ENCODE results near the gene IPCEF1. TPM values are rescaled to one million over a fixed set of nuclear protein-coding genes. Genes with fewer than 3 reads are reported as not detected.

The IPCEF1 gene
- total RNA-seq, 2 donors from 2014 or later: 3.0 to 5.7 TPM

- Histone ChIP-seq H3K27me3 (no peaks in the 10 kb centered on the region), H3K27ac (no peak overlapping the region), H3K4me3 (no peak overlapping the region), H3K4me1 (no peaks in the 10 kb centered on the region), H3K9me3 (no peaks in the 10 kb centered on the region), H3K36me3 (replicated peaks in 1 of 2; ENCODE audit: insufficient read depth in 1 of 2, low read depth in 2 of 2) (no peaks in the 10 kb centered on the region)
- TF ChIP-seq CTCF (IDR thresholded peaks at IDR 0.05): no peak
- TF ChIP-seq POLR2A (IDR thresholded peaks at IDR 0.05): no peak
- WGBS, 2 donors: 53 to 89% methylated on average over 1 of the region's 1 CpG
- intact Hi-C loops (cut with DNase I): no loop called here
- ATAC-seq (no peak), DNase-seq (no peak)
Measured at GRCh38 chr6:154111025-154111424, 245.6 kb downstream of the IPCEF1 start.

GRCh38 chr6:154106251-154106650 lies 250.4 kb downstream of the IPCEF1 start:
- Histone ChIP-seq H3K4me1 (no peaks in the 10 kb centered on the region), H3K9me3 (no peaks in the 10 kb centered on the region), H3K36me3 (replicated peaks in 1 of 2; ENCODE audit: insufficient read depth in 1 of 2, low read depth in 2 of 2) (no peaks in the 10 kb centered on the region), H3K27me3 (no peaks in the 10 kb centered on the region), H3K4me3 (no peak overlapping the region), H3K27ac (no peak overlapping the region)
- TF ChIP-seq POLR2A (IDR thresholded peaks at IDR 0.05) (no peak), CTCF (IDR thresholded peaks at IDR 0.05) (no peak)
- ATAC-seq (no peak), DNase-seq (no peak)
- 82 to 85% methylated on average over 2 of the region's 2 CpGs for WGBS, 2 donors
- intact Hi-C loops (cut with DNase I): no loop called here

Other genes starting within 250 kb of the IPCEF1 start
- 10 to 100 TPM in 1 of 2 donors, 1 to 10 TPM in 1; 9.3 to 13.2 TPM for gene CNKSR3, start 153.9 kb upstream of the IPCEF1 start, total RNA-seq